K562 (cell line): ENCODE measurements around the gene SFPQ. TPM values are rescaled to one million over a fixed set of nuclear protein-coding genes. Genes with fewer than 3 reads are reported as not detected.

Experiments
- ATAC-seq: fragments of 200-7000 bp; cut with Tn5 transposase; 3 replicates; pipeline ENCODE4 v1.9.1; 2020; ENCODE audit warnings: moderate library complexity
- BruUV-seq: library from RNA; stranded (reverse); fragments of 400-500 nt; replicated peaks from 2 replicates; lab custom pipeline; 2021; lab: Mats Ljungman, UMichigan
- CTCF ChIA-PET: fragments of 300-600 bp; formaldehyde crosslinking; extraction: SDS; loops from one replicate; lab custom pipeline; 2021; ENCODE audit warnings: low intra/inter-chr PET ratio; lab: Yijun Ruan, JAX
- POLR2A ChIA-PET: fragments of 300-600, 350-650 bp; sonication (Branson Sonifier 250); formaldehyde crosslinking; extraction: SDS; loops from one replicate; lab custom pipeline; 2021; ENCODE audit warnings: antibody characterized with exemption, inconsistent platforms; lab: Yijun Ruan, JAX
- DNase-seq, 4 experiments: peaks; one replicate each; pipeline versions ENCODE4 v3.0.0 to v3.0.0-alpha.2; 2011 to 2018; ENCODE audit warnings: low spot score in 3 of 4, mixed read lengths in 3 of 4; ENCODE audit errors: extremely low read depth in 1 of 4
- FAIRE-seq: peaks from 2 replicates; lab custom pipeline; 2011; peaks lifted over from hg19 to GRCh38; lab: Jason Lieb, UNC
- H2AFZ ChIP-seq: 2 replicates; pipeline ENCODE4 v1.6.0; 2011; ENCODE audit warnings: low read depth, low read length, control low read depth, inconsistent platforms
- H3K27ac ChIP-seq: fragments of 200-600 bp; 3 replicates; pipeline ENCODE4 v1.8.0; 2011; ENCODE audit warnings: low read depth, mild to moderate bottlenecking, control low read depth, inconsistent platforms, low read length, moderate library complexity, mixed read lengths; ENCODE audit errors: extremely low read depth
- H3K27me3 ChIP-seq, 2 experiments: fragments of 300-600 bp in 1 of 2; 2 replicates in 1 of 2; 3 replicates in 1 of 2; pipeline versions ENCODE4 v1.6.0 to v1.8.0; 2011; ENCODE audit warnings: inconsistent platforms in 2 of 2, low read length in 2 of 2, mild to moderate bottlenecking in 1 of 2, mixed read lengths in 1 of 2, moderate library complexity in 1 of 2; ENCODE audit not compliant: control insufficient read depth in 2 of 2, insufficient read depth in 2 of 2
- H3K36me3 ChIP-seq: fragments of 300-600 bp; 3 replicates; pipeline ENCODE4 v1.8.0; 2011; ENCODE audit warnings: mild to moderate bottlenecking, low read length, inconsistent platforms; ENCODE audit not compliant: control insufficient read depth, insufficient read depth
- H3K4me1 ChIP-seq, 2 experiments: fragments of 200-600 bp in 1 of 2; replicated peaks in 1 of 2; 2 replicates in 1 of 2; 3 replicates in 1 of 2; pipeline versions ENCODE4 v1.5.1 to v1.8.0; 2011; ENCODE audit warnings: inconsistent platforms in 2 of 2, low read length in 2 of 2, mild to moderate bottlenecking in 1 of 2, mixed read lengths in 1 of 2, moderate library complexity in 1 of 2; ENCODE audit not compliant: control insufficient read depth in 2 of 2, insufficient read depth in 2 of 2
- H3K4me2 ChIP-seq: 2 replicates; pipeline ENCODE4 v1.6.1; 2011; ENCODE audit warnings: low read length, control low read depth, inconsistent platforms, mixed read lengths; ENCODE audit not compliant: insufficient read depth
- H3K4me3 ChIP-seq: fragments of 200-600 bp; sonication (generic), shearing (Covaris generic); 2 replicates; pipeline ENCODE4 v1.5.1; 2016; ENCODE audit warnings: control low read depth, inconsistent platforms
- H3K79me2 ChIP-seq: fragments of 200-600 bp; 3 replicates; pipeline ENCODE4 v1.8.0; 2011; ENCODE audit warnings: low read length, inconsistent platforms; ENCODE audit not compliant: control insufficient read depth, insufficient read depth
- H3K9ac ChIP-seq, 2 experiments: 2 replicates each; pipeline versions ENCODE4 v1.6.0 to v1.6.1; 2011; ENCODE audit warnings: low read depth in 2 of 2, low read length in 2 of 2, control low read depth in 1 of 2, inconsistent platforms in 1 of 2, mild to moderate bottlenecking in 1 of 2, mixed read lengths in 1 of 2; ENCODE audit not compliant: insufficient read depth in 1 of 2
- H3K9me1 ChIP-seq: one replicate; pipeline ENCODE4 v1.6.0; 2011; ENCODE audit warnings: inconsistent platforms, mild to moderate bottlenecking, low read length, moderate library complexity; ENCODE audit not compliant: control insufficient read depth, insufficient read depth
- H3K9me3 ChIP-seq: replicated peaks from 2 replicates; pipeline ENCODE4 v1.5.1; 2011; ENCODE audit warnings: low read depth, low read length, inconsistent platforms; ENCODE audit not compliant: control insufficient read depth, insufficient read depth
- H4K20me1 ChIP-seq: replicated peaks from 2 replicates; pipeline ENCODE4 v1.6.1; 2011; ENCODE audit warnings: low read length, inconsistent platforms, mixed read lengths; ENCODE audit not compliant: control insufficient read depth, insufficient read depth
- DMBX1 ChIP-seq: fragments of 250-450 bp; sonication (Bioruptor Pico); IDR thresholded peaks from 2 replicates; pipeline ENCODE4 v1.8.0; 2022; ENCODE audit warnings: inconsistent platforms, mild to moderate bottlenecking, moderate library complexity, borderline replicate concordance
- HOXB6 ChIP-seq: fragments of 250-450 bp; sonication (Bioruptor Pico); IDR thresholded peaks from 2 replicates; pipeline ENCODE4 v1.5.1; 2022; ENCODE audit warnings: mild to moderate bottlenecking, borderline replicate concordance
- MAFG ChIP-seq: fragments of 450-650 bp; conservative IDR thresholded peaks from 2 replicates; pipeline ENCODE4 v1.6.1; 2016; ENCODE audit warnings: missing genetic modification characterization, missing compliant biosample characterization
- RBM25 ChIP-seq: fragments of 200-400 bp; formaldehyde crosslinking; IDR thresholded peaks from 2 replicates; pipeline ENCODE4 v1.6.1; 2018; ENCODE audit warnings: low read length, low read depth, moderate library complexity; ENCODE audit not compliant: severe bottlenecking
- RFX5 ChIP-seq: IDR thresholded peaks from 2 replicates; pipeline ENCODE4 v1.6.1; 2011; ENCODE audit warnings: low read depth, mild to moderate bottlenecking, improper control_type of control experiment, low read length
- TOE1 ChIP-seq, 2 experiments: fragments of 450-650 bp in 1 of 2; sonication (generic) in 1 of 2; formaldehyde crosslinking in 1 of 2; IDR thresholded peaks; 2 replicates each; pipeline versions ENCODE4 v1.7.1 to v1.8.0; 2016 to 2022; ENCODE audit warnings: borderline replicate concordance in 2 of 2, mild to moderate bottlenecking in 2 of 2, antibody characterized with exemption in 1 of 2, inconsistent platforms in 1 of 2, low read depth in 1 of 2, missing genetic modification reagents in 1 of 2, moderate library complexity in 1 of 2
- ZNF146 ChIP-seq: IDR thresholded peaks from one replicate; pipeline ENCODE4 v1.6.1; 2018; ENCODE audit warnings: missing compliant biosample characterization; ENCODE audit not compliant: unreplicated experiment
- ZNF511 ChIP-seq: sonication (generic); formaldehyde crosslinking; IDR thresholded peaks from 2 replicates; pipeline ENCODE4 v1.8.0; 2022; ENCODE audit warnings: mild to moderate bottlenecking, missing genetic modification reagents
- WGBS: fragments of 100-300 bp; shearing (Covaris generic); methylation state at CpG from one replicate; pipeline ENCODE4 v1.1.6; 2016; ENCODE audit warnings: low coverage, mixed read lengths; ENCODE audit not compliant: insufficient coverage; ENCODE audit errors: missing lambda C conversion rate; 5-methylcytosine and 5-hydroxymethylcytosine counted together
- in situ Hi-C: fragments of 300-500 bp; cut with MboI; formaldehyde crosslinking; loops from 4 replicates; pipeline ENCODE4 v1.15.0; 2018; ENCODE audit warnings: inconsistent platforms, mixed read lengths
- intact Hi-C: fragments of 100-400 bp; cut with micrococcal nuclease; formaldehyde crosslinking; loops from 2 replicates; pipeline ENCODE4 v1.14.2; 2022
- polyA plus RNA-seq, 8 experiments: library from polyadenylated mRNA; depleted of rRNA in 4 of 8; stranded (reverse) in 5 of 8; unstranded in 3 of 8; fragments of >200 nt; fragmentation: Nextera tagmentation in 2 of 8; fragmentation: Illumina TruSeq in 1 of 8; extraction: Ambion mirVana in 2 of 8; extraction: Trizol in 1 of 8; gene quantifications; 2 replicates each; pipeline versions ENCODE4 v1.2.1 to v1.2.3, GENCODE V29; 2011 to 2014; ENCODE audit warnings: inconsistent platforms in 1 of 8, missing spikeins in 1 of 8
- total RNA-seq, 7 experiments: library from RNA; depleted of rRNA in 6 of 7; stranded (reverse); fragments of >200 nt in 6 of 7; fragmentation: Illumina TruSeq in 2 of 7; extraction: Trizol in 2 of 7; gene quantifications; 2 replicates each; pipeline versions ENCODE4 v1.2.1 to v1.2.3, GENCODE V29; 2011 to 2021; ENCODE audit warnings: low replicate concordance in 1 of 7
- TF ChIP-seq, protein P1 (sequence below), 2 experiments: IDR thresholded peaks; 2 replicates each; pipeline ENCODE4 v1.6.1; 2011; ENCODE audit warnings: borderline replicate concordance in 1 of 2, control low read depth in 1 of 2, low read depth in 1 of 2, low read length in 1 of 2, mild to moderate bottlenecking in 1 of 2, mixed read lengths in 1 of 2, moderate library complexity in 1 of 2; ENCODE audit not compliant: insufficient read depth in 1 of 2, insufficient read length in 1 of 2, poor library complexity in 1 of 2, severe bottlenecking in 1 of 2; ENCODE audit errors: extremely low read depth in 1 of 2
- TF ChIP-seq, protein P2 (sequence below): fragments of 250-450 bp; sonication (Bioruptor Pico); IDR thresholded peaks from 2 replicates; pipeline ENCODE4 v1.4.0; 2020
- TF ChIP-seq, protein P3 (sequence below): sonication (generic); formaldehyde crosslinking; IDR thresholded peaks from 2 replicates; pipeline ENCODE4 v1.8.0; 2022; ENCODE audit warnings: mild to moderate bottlenecking, missing genetic modification reagents

SFPQ gene
- total and polyA plus RNA-seq, 9 of the 15 experiments (the other 6 are each of a cell fraction or from before 2014, with no cell fraction given), result 69.7 to 562 (median 399) TPM

DNA sequence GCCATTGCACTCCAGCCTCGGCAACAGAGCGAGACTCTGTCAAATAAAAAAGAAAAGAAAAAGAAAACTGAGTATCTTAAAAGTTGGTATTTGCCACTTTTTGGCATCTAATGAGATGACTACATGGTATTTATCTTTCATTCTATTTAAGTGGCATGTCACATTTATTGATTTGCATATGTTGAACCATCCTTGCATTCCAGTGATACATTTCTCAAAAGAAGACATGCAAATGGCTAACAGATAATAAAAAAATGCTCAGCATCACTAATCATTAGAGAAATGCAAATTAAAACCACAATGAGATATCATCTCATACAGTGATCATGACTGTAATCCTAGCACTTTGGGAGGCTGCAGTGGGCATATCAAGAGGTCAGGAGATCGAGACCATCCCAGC, 28.1 kb downstream of the SFPQ start (continued):
- TF ChIP-seq, protein P1, sequence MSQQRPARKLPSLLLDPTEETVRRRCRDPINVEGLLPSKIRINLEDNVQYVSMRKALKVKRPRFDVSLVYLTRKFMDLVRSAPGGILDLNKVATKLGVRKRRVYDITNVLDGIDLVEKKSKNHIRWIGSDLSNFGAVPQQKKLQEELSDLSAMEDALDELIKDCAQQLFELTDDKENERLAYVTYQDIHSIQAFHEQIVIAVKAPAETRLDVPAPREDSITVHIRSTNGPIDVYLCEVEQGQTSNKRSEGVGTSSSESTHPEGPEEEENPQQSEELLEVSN (IDR thresholded peaks at IDR 0.05; ENCODE audit: borderline replicate concordance in 1 of 2, extremely low read depth in 1 of 2, insufficient read depth in 1 of 2, insufficient read length in 1 of 2, low read depth in 1 of 2, low read length in 1 of 2, poor library complexity in 1 of 2, severe bottlenecking in 1 of 2), result no peak
- no peak for TF ChIP-seq DMBX1
- no peak for TF ChIP-seq RFX5
- TF ChIP-seq, protein P2, sequence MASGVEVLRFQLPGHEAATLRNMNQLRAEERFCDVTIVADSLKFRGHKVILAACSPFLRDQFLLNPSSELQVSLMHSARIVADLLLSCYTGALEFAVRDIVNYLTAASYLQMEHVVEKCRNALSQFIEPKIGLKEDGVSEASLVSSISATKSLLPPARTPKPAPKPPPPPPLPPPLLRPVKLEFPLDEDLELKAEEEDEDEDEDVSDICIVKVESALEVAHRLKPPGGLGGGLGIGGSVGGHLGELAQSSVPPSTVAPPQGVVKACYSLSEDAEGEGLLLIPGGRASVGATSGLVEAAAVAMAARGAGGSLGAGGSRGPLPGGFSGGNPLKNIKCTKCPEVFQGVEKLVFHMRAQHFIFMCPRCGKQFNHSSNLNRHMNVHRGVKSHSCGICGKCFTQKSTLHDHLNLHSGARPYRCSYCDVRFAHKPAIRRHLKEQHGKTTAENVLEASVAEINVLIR, result no peak
- TF ChIP-seq TOE1 (IDR thresholded peaks at IDR 0.05; ENCODE audit: borderline replicate concordance), result no peak
- no peak for TF ChIP-seq TOE1 (CRISPR knock-in tag; IDR thresholded peaks at IDR 0.05; ENCODE audit: borderline replicate concordance, low read depth)
- TF ChIP-seq, protein P3, sequence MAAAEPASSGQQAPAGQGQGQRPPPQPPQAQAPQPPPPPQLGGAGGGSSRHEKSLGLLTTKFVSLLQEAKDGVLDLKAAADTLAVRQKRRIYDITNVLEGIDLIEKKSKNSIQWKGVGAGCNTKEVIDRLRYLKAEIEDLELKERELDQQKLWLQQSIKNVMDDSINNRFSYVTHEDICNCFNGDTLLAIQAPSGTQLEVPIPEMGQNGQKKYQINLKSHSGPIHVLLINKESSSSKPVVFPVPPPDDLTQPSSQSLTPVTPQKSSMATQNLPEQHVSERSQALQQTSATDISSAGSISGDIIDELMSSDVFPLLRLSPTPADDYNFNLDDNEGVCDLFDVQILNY, result no peak

- no peak overlapping the region for H3K27ac ChIP-seq
- H3K4me3 ChIP-seq, result no peak overlapping the region
- no TSS peak for BruUV-seq
- WGBS, result 44% methylated on average over 5 of the region's 5 CpGs
- in situ Hi-C loops (no loop called here), intact Hi-C loops (no loop called here)
- TF ChIP-seq ZNF511 (CRISPR knock-in tag), result no peak
- no peak for TF ChIP-seq MAFG
- peak; percentile 34 for TF ChIP-seq ZNF146 (CRISPR knock-in tag)
- TF ChIP-seq RBM25, result peak; percentile 57
- no peak for TF ChIP-seq HOXB6 (CRISPR knock-in tag)
- ChIA-PET CTCF (no interaction called here), POLR2A (no interaction called here)
- H3K27me3 ChIP-seq, result no peaks in the 10 kb centered on the region
- H3K9ac ChIP-seq, result no peak overlapping the region
- no peak overlapping the region for H2AFZ ChIP-seq
- ATAC-seq (no peak), DNase-seq (no peak), FAIRE-seq (no peak)
- no peak overlapping the region for H3K4me2 ChIP-seq
- no peaks in the 10 kb centered on the region for H3K36me3 ChIP-seq
- H4K20me1 ChIP-seq, result no peaks in the 10 kb centered on the region
- H3K9me1 ChIP-seq, result no peaks in the 10 kb centered on the region
- no peaks in the 10 kb centered on the region for H3K79me2 ChIP-seq
- H3K9me3 ChIP-seq, result no peaks in the 10 kb centered on the region
- no peaks in the 10 kb centered on the region for H3K4me1 ChIP-seq
Observed at GRCh38 chr1:35151220-35151619, 41.7 kb downstream of the SFPQ start.
